Neural cell (in vitro differentiated cells): ENCODE results near the gene PSMB10. TPM values are rescaled to one million over a fixed set of nuclear protein-coding genes. Genes with fewer than 3 reads are reported as not detected.

ENCODE experiments used
- H2AFZ ChIP-seq: fragments of 200-600, 300-800 bp; sonication (generic), shearing (Covaris generic); 2 replicates; pipeline ENCODE4 v1.6.0; 2014; ENCODE audit warnings: low read depth, mild to moderate bottlenecking, antibody characterized with exemption, low read length, moderate library complexity
- H3F3A ChIP-seq: fragments of 200-600 bp; shearing (Covaris generic); 2 replicates; pipeline ENCODE4 v1.6.1; 2016; ENCODE audit warnings: mild to moderate bottlenecking, moderate library complexity, mixed read lengths, antibody characterized with exemption, low read length; ENCODE audit not compliant: insufficient read depth, poor library complexity, severe bottlenecking
- H3K27ac ChIP-seq: fragments of 200-600, 300-800 bp; sonication (generic), shearing (Covaris generic); 2 replicates; pipeline ENCODE4 v1.5.1; 2014; ENCODE audit warnings: mild to moderate bottlenecking, low read length, moderate library complexity
- H3K27me3 ChIP-seq: fragments of 300-800, 200-600 bp; sonication (generic), shearing (Covaris generic); 2 replicates; pipeline ENCODE4 v1.6.0; 2014; ENCODE audit warnings: mild to moderate bottlenecking, low read depth, low read length, moderate library complexity; ENCODE audit not compliant: insufficient read depth
- H3K36me3 ChIP-seq: fragments of 300-800, 200-600 bp; sonication (generic), shearing (Covaris generic); 2 replicates; pipeline ENCODE4 v1.5.1; 2014; ENCODE audit warnings: mild to moderate bottlenecking, antibody characterized with exemption, low read length, moderate library complexity; ENCODE audit not compliant: insufficient read depth
- H3K4me2 ChIP-seq: fragments of 300-800, 200-600 bp; sonication (generic), shearing (Covaris generic); 2 replicates; pipeline ENCODE4 v1.6.0; 2014; ENCODE audit warnings: mild to moderate bottlenecking, low read length
- H3K4me3 ChIP-seq: fragments of 300-800, 200-600 bp; sonication (generic), shearing (Covaris generic); 2 replicates; pipeline ENCODE4 v1.5.1; 2014; ENCODE audit warnings: mild to moderate bottlenecking, low read length, moderate library complexity
- H3K79me2 ChIP-seq: fragments of 200-600 bp; shearing (Covaris generic); replicated peaks from 2 replicates; pipeline ENCODE4 v1.6.0; 2014; ENCODE audit warnings: mild to moderate bottlenecking, low read length, moderate library complexity; ENCODE audit not compliant: insufficient read depth
- H3K9ac ChIP-seq: fragments of 300-800, 200-600 bp; sonication (generic), shearing (Covaris generic); 2 replicates; pipeline ENCODE4 v1.6.1; 2016; ENCODE audit warnings: mild to moderate bottlenecking, low read length, mixed read lengths
- H3K9me2 ChIP-seq: fragments of 200-600 bp; shearing (Covaris generic); 2 replicates; pipeline ENCODE4 v1.6.1; 2016; ENCODE audit warnings: mild to moderate bottlenecking, low read length, mixed read lengths; ENCODE audit not compliant: insufficient read depth
- H3K9me3 ChIP-seq: fragments of 200-600, 300-800 bp; sonication (generic), shearing (Covaris generic); 2 replicates; pipeline ENCODE4 v1.6.1; 2016; ENCODE audit warnings: mild to moderate bottlenecking, mixed run types, low read length, moderate library complexity, mixed read lengths
- H4K20me1 ChIP-seq: fragments of 200-600 bp; shearing (Covaris generic); 2 replicates; pipeline ENCODE4 v1.6.1; 2016; ENCODE audit warnings: mild to moderate bottlenecking, mixed run types; ENCODE audit not compliant: insufficient read depth
- CTCF ChIP-seq: fragments of 450-650 bp; IDR thresholded peaks from 2 replicates; pipeline ENCODE4 v1.5.1; 2014; ENCODE audit warnings: antibody characterized with exemption, mild to moderate bottlenecking, moderate library complexity; ENCODE audit not compliant: poor library complexity, severe bottlenecking
- EP300 ChIP-seq: fragments of 450-650 bp; conservative IDR thresholded peaks from 2 replicates; pipeline ENCODE4 v1.6.1; 2014; ENCODE audit warnings: antibody characterized with exemption, mild to moderate bottlenecking, moderate library complexity; ENCODE audit not compliant: poor library complexity, severe bottlenecking
- EZH2 ChIP-seq: fragments of 200-600, 300-800 bp; shearing (Covaris generic), sonication (generic); IDR thresholded peaks from 2 replicates; pipeline ENCODE4 v1.6.1; 2014; ENCODE audit warnings: antibody characterized with exemption, low read length, borderline replicate concordance, mild to moderate bottlenecking; ENCODE audit not compliant: insufficient read depth, poor library complexity, severe bottlenecking
- MXI1 ChIP-seq: fragments of 450-650 bp; conservative IDR thresholded peaks from 2 replicates; pipeline ENCODE4 v1.6.1; 2014; ENCODE audit warnings: antibody characterized with exemption, mild to moderate bottlenecking; ENCODE audit not compliant: poor library complexity, severe bottlenecking
- POLR2AphosphoS5 ChIP-seq: IDR thresholded peaks from 2 replicates; pipeline ENCODE4 v1.6.1; 2012
- RAD21 ChIP-seq: fragments of 450-650 bp; conservative IDR thresholded peaks from 2 replicates; pipeline ENCODE4 v1.6.1; 2014; ENCODE audit warnings: antibody characterized with exemption, mild to moderate bottlenecking, moderate library complexity
- REST ChIP-seq: IDR thresholded peaks from 2 replicates; pipeline ENCODE4 v1.6.1; 2012; ENCODE audit warnings: borderline replicate concordance
- SMC3 ChIP-seq: fragments of 450-650 bp; conservative IDR thresholded peaks from 2 replicates; pipeline ENCODE4 v1.6.1; 2014; ENCODE audit warnings: antibody characterized with exemption, mild to moderate bottlenecking, moderate library complexity; ENCODE audit not compliant: poor library complexity
- TAF1 ChIP-seq: IDR thresholded peaks from 2 replicates; pipeline ENCODE4 v1.6.1; 2012; ENCODE audit warnings: low read depth
- polyA plus RNA-seq: library from polyadenylated mRNA; depleted of rRNA; stranded (reverse); fragments of >200 nt; gene quantifications from 2 replicates; pipeline ENCODE4 v1.2.3, GENCODE V29; 2014

The PSMB10 gene
- polyA plus RNA-seq, 1 donor from 2014 or later, result 46.4 TPM

DNA sequence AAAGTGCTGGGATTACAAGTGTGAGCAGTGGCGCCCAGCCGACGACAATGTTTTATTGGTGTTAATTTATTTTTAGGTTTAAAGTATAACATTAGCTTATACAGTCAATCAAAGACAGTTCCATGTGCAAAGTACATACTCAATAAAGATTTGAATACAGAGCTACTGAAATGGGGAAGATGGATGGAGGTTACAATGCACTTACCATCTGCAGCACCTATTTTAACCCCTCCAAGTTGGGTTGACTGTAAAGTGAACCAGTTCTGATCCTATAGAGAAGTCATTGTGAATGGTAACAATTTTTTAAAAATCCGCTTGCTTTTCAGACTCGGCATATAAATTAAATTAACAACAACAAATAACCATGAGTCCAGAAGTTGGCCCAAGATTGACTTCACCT, 44.3 kb downstream of the PSMB10 start:
- Histone ChIP-seq H3K9me3 (no peaks in the 10 kb centered on the region), H3K79me2 (peaks cover 18% of the 10 kb centered on the region), H3K27me3 (no peaks in the 10 kb centered on the region), H3F3A (no peaks in the 10 kb centered on the region), H2AFZ (no peak overlapping the region), H4K20me1 (no peaks in the 10 kb centered on the region), H3K36me3 (no peaks in the 10 kb centered on the region), H3K4me3 (peak overlapping the region; percentile 98), H3K9me2 (no peaks in the 10 kb centered on the region), H3K4me2 (peak overlapping the region; percentile 54), H3K9ac (peak overlapping the region; percentile 29), H3K27ac (no peak overlapping the region)
- no peak for TF ChIP-seq RAD21
- no peak for TF ChIP-seq POLR2AphosphoS5
- no peak for TF ChIP-seq SMC3
- no peak for TF ChIP-seq EZH2
- TF ChIP-seq MXI1, result no peak
- TF ChIP-seq EP300, result no peak
- no peak for TF ChIP-seq REST
- TF ChIP-seq CTCF, result no peak
- TF ChIP-seq TAF1, result no peak

- Histone ChIP-seq H3K9me3 (no peaks in the 10 kb centered on the region), H3K27me3 (no peaks in the 10 kb centered on the region), H3K79me2 (no peaks in the 10 kb centered on the region), H3K27ac (no peak overlapping the region), H3K36me3 (peaks cover 8% of the 10 kb centered on the region), H3F3A (no peaks in the 10 kb centered on the region), H3K4me2 (no peak overlapping the region), H2AFZ (no peak overlapping the region), H3K4me3 (no peak overlapping the region), H3K9me2 (no peaks in the 10 kb centered on the region), H3K9ac (no peak overlapping the region), H4K20me1 (no peaks in the 10 kb centered on the region)
- TF ChIP-seq MXI1, result no peak
- TF ChIP-seq CTCF, result no peak
- TF ChIP-seq SMC3, result no peak
- no peak for TF ChIP-seq POLR2AphosphoS5
- TF ChIP-seq RAD21, result no peak
- TF ChIP-seq TAF1, result no peak
- no peak for TF ChIP-seq REST
- TF ChIP-seq EZH2, result no peak
- TF ChIP-seq EP300, result no peak
Measured at GRCh38 chr16:67888331-67888730, 48.3 kb downstream of the PSMB10 start.
